ENCODE data around the gene HLA-F.
A peak's percentile ranks its signal among the peaks of the same experiment; 100 is the strongest.

HLA-F gene

GRCh38 chr6:29744621-29745020 lies 21.4 kb downstream of the HLA-F start:
- DNase-seq (ENCODE audit: low read depth), result no peak

DNA sequence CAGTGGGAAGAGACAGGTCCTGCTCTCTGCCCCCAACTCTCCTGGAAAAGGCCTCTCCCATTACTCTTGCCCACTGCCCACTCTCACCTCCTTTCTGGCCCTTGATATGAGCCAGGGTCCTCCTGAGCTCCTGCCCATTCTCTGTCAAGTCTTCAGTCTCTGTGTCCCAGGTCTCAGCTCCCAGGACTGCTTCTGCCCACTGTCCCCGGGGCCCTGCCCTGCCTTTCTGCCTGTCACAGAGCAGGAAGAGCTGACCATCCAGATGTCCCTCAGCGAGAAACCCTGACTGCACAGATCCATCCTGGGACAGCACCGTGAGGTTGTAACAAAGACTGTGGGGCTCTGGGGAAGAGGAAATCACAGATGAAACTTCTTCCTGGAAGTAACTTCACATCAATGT lies 22.2 kb downstream of the HLA-F start:
- DNase-seq (ENCODE audit: low read depth), result no peak

DNA sequence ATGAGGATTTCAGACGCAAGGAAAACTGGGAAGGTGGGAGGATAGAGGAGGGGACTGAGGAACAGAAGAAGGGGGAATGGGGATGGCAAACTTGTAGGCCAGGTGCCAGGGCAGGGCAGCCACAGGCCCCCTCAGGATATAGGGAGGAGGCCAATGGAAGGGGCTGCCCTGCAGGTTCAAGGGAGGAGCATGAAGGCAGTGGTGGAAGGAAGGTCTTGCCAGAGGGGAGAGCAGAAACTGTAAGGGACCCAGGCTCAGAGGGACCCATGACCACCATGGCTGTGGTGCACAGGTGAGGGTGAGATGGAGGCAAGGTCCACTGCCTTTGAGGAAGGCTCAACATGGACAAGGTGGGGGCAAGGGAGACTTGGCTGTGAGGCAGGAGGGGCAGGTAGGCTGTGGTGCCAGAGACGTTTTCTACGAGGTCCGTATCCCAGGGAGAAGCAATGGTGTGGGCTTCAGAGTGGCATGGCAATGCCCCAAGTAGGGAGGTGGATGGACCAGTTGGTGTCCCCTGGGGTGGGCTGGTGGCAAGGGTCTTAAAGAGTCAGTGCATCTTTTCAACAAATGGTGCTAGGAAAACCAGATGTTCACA lies 22.7 kb downstream of the HLA-F start:
- DNase-seq (ENCODE audit: low read depth), result no peak

DNA sequence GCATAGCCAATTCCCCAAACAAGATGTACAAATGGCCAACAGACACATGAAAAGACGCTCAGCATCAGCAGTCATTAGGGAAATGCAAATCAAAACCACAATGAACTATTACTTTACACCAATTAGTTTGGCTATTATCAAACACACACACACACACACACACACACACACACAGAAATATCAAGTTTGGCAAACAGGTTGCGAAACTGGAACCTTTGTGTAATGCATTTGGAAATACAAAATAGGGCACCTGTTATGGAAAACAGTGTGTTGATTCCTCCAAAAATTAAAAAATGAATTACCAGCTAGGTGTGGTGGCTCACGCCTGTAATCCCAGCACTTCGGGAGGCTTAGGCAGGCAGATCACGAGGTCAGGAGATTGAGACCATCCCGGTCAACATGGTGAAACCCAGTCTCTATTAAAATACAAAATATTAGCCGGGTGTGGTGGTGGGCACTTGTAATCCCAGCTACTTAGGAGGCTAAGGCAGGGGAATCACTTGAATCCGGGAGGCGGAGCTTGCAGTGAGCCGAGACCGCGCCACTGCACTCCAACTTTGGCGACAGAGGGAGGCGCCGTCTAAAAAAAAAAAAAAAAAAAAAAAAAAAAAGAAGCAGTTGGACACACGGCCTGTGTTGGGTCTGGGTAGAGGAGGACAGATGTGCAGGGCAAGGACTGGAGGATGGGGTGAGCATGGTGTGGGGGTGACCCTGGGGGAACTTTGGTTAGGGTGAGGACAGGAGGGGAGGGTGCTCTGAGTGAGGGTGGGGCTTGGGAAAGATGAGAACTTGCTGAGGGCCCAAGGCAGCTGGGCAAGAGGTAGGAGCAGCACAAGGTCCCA lies 23.8 kb downstream of the HLA-F start:
- no peak for DNase-seq (ENCODE audit: low read depth)

GRCh38 chr6:29747688-29748250 lies 24.5 kb downstream of the HLA-F start:
- no peak for DNase-seq (ENCODE audit: low read depth)

- DNase-seq (ENCODE audit: low read depth), result peak; percentile 79
These were observed 25.4 kb downstream of the HLA-F start for GRCh38 chr6:29748391-29749307.

- no peak for DNase-seq (ENCODE audit: low read depth)
These were observed 26.1 kb downstream of the HLA-F start for GRCh38 chr6:29749308-29749662.

- DNase-seq (ENCODE audit: low read depth), result no peak
These were observed 26.4 kb downstream of the HLA-F start for GRCh38 chr6:29749668-29750067.

DNA sequence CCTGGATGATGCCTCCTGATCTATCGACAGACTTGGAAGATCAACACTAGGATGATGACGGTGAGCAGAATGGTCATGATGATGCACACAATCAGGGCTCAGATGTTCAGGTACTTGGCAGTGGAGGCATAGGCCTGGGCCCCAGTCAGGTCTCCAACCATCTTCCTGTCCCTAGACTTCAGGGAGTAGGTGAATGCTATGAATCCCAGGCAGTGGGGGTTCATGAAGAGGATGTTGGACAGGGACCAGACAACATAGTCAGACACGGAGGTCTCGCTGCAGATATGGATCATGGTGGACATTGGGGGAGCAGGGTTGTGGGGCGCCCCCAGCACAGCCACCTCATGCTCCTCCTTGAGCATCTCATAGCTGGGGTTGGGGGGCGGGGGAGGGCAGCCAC lies 27.5 kb downstream of the HLA-F start:
- DNase-seq (ENCODE audit: low read depth), result no peak

DNA sequence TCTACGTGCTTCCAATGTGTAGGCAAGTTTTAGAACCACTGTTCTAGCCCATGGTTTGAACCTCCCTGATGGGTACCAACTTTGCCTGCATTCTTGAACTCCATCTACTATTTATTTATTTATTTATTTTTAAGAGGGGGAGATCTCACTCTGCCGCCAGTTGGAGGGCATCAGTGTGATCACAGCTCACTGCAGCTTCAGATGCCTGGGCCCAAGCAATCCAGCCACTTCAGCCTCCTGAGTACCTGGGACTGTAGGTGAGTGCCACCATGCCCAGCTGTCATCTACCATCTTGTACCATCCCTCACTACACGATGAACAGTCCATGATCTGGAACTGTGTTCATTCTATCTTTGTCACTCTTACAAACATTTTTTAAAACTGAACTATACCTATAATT lies 28.2 kb downstream of the HLA-F start:
- no peak for DNase-seq (ENCODE audit: low read depth)

DNA sequence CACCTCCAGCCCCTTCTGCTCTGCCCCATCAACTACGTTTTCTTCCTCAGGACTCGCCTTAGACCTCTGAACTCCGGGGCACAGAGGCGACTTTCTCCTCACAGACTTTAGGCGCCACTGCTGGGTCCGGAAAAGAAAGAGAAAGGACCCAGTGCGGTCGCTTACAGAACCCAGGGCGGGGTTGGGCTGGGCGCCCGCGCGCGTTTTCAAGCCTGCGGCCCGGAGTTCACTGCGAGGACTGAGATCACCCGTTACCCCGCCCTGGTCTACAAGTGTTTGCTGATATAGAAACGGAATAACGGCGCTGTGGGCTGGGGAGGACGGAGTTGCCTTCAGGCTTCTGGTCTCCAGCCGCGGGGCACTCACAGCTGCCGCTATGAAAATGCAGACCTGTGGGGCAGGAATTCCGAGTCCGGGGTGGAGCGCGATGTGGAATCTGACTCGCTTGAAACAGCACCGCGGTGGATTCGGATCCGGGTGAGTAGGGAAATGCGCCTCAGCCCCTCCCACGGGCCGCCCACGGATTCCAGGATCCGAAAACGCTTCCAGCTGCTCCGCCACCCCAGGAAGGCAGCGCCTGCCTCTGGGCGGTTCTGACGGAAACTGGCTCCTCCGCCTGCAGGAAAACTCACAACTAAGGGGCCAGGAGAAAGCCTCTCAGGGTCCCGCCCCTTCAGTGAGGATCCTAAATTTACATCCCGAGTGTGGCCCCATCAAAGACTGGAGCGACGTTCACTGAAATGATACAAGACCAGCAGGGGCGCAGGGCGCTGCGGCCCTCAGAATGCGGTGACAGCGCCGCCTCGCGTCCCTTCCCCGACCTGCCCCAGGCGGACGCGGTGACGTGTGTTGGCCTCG lies 29.4 kb downstream of the HLA-F start:
- peak; percentile 64 for DNase-seq (ENCODE audit: low read depth)

DNA sequence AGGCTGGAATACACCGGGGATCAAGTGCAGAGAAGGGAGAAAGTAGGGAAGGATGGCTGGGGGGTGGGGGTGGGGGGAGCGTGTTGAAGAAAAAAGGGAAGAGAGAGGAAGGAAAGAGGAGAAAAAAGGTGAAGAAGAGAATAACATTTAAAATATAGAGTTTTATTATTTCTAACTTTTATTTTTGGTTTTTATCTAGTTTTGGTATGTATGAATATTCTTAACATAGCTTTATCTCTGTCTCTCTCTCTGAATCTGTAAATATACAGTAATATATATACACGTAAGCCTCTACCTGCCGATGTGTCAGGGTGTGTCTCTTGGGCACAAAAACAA lies 30.0 kb downstream of the HLA-F start:
- no peak for DNase-seq (ENCODE audit: low read depth)

- no peak for DNase-seq (ENCODE audit: low read depth)
These were observed 32.1 kb downstream of the HLA-F start for GRCh38 chr6:29755295-29755871.

- DNase-seq (ENCODE audit: low read depth), result no peak
These were observed 34.0 kb downstream of the HLA-F start for GRCh38 chr6:29757282-29757681.

- DNase-seq (ENCODE audit: low read depth), result no peak
These were observed 34.6 kb downstream of the HLA-F start for GRCh38 chr6:29757701-29758293.

- no peak for DNase-seq (ENCODE audit: low read depth)
These were observed 35.5 kb downstream of the HLA-F start for GRCh38 chr6:29758761-29759160.

GRCh38 chr6:29759457-29759856 lies 36.2 kb downstream of the HLA-F start:
- no peak for DNase-seq (ENCODE audit: low read depth)

- DNase-seq (ENCODE audit: low read depth), result no peak
These were observed 37.1 kb downstream of the HLA-F start for GRCh38 chr6:29760328-29760727.

DNA sequence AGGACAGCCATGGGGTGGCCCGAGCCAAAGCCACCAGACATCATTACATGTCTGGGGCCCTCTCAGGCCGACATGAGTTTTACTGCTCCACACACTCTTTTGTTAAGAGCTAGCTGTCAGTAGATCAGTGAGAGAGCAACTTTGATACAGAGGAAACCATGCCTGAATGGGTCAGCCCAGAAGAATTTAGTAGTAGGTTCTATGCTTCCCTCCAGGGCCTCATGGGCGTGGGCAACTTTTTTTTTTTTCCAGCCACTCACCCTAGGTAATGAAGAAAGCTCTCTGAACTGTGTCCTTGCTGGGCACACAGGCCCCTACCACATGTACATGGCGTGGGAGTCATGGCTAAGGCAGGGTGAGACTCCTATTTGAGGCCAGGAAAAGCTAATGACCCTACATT lies 38.8 kb downstream of the HLA-F start:
- DNase-seq (ENCODE audit: low read depth), result no peak

- DNase-seq (ENCODE audit: low read depth), result no peak
These were observed 39.6 kb downstream of the HLA-F start for GRCh38 chr6:29762781-29763214.
